ENCODE results near the gene TIGD1.

TIGD1 gene

GRCh38 chr2:232502911-232503808 lies 47.2 kb downstream of the TIGD1 start:
- in situ Hi-C loops (cut with MboI; ENCODE audit: low sequenced_read_pairs), result no loop called here

- in situ Hi-C loops (cut with MboI; ENCODE audit: low sequenced_read_pairs), result no loop called here
These were observed 47.8 kb downstream of the TIGD1 start for GRCh38 chr2:232502511-232502910.

- in situ Hi-C loops (cut with MboI; ENCODE audit: low sequenced_read_pairs), result no loop called here
These were observed 48.5 kb downstream of the TIGD1 start for GRCh38 chr2:232501794-232502390.

GRCh38 chr2:232501331-232501771 lies 49.0 kb downstream of the TIGD1 start:
- in situ Hi-C loops (cut with MboI; ENCODE audit: low sequenced_read_pairs), result no loop called here

GRCh38 chr2:232498452-232498851 lies 51.9 kb downstream of the TIGD1 start:
- in situ Hi-C loops (cut with MboI; ENCODE audit: low sequenced_read_pairs), result no loop called here

Measured in HL-60/S4 treated with phorbol 12-myristate 13-acetate at 8.2 ng/mL for 4 days and 3 days (cell line).